A673 (cell line): ENCODE results near the gene TAS1R3.

Experiments
- EZH2 ChIP-seq: fragments of 200-600 bp; sonication (generic); IDR thresholded peaks from 2 replicates; pipeline ENCODE4 v1.6.1; 2017; ENCODE audit warnings: borderline replicate concordance, low read depth, mild to moderate bottlenecking, mixed read lengths, antibody characterized with exemption, low read length; ENCODE audit not compliant: poor library complexity, severe bottlenecking
- TF ChIP-seq, protein P1 (sequence below): fragments of 300-800, 200-600 bp; sonication (generic); conservative IDR thresholded peaks from 2 replicates; pipeline ENCODE4 v1.5.1; 2017; ENCODE audit warnings: low read depth, mild to moderate bottlenecking, antibody characterized with exemption, low read length, moderate library complexity, mixed read lengths

DNA sequence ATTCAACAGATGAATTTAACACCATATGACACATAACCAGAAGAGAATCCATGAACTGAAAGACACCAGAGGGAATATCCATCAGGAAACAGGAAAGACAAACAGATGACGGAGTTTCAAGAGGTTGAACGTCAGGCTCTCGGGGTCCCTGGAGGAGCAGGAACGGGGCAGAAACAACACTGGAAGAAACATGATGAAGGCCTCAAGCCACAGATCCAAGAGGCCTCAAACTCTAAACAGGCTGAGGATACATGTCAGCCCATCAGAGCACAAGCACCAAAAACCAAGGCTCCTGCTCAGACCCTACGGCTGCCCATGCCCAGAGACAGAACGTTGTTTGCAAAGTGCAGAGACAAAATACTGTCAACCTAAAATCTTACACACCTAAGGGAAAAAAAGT lies 13.7 kb upstream of the TAS1R3 start:
- TF ChIP-seq, protein P1, sequence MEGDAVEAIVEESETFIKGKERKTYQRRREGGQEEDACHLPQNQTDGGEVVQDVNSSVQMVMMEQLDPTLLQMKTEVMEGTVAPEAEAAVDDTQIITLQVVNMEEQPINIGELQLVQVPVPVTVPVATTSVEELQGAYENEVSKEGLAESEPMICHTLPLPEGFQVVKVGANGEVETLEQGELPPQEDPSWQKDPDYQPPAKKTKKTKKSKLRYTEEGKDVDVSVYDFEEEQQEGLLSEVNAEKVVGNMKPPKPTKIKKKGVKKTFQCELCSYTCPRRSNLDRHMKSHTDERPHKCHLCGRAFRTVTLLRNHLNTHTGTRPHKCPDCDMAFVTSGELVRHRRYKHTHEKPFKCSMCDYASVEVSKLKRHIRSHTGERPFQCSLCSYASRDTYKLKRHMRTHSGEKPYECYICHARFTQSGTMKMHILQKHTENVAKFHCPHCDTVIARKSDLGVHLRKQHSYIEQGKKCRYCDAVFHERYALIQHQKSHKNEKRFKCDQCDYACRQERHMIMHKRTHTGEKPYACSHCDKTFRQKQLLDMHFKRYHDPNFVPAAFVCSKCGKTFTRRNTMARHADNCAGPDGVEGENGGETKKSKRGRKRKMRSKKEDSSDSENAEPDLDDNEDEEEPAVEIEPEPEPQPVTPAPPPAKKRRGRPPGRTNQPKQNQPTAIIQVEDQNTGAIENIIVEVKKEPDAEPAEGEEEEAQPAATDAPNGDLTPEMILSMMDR = no peak
- no peak for TF ChIP-seq EZH2
